ENCODE data around the gene AHNAK2. TPM values are rescaled to one million over a fixed set of nuclear protein-coding genes. Genes with fewer than 3 reads are reported as not detected.

AHNAK2 gene
- total and polyA plus RNA-seq, 9 of the 15 experiments (the other 6 are each of a cell fraction or from before 2014, with no cell fraction given) = 0.04 to 0.09 (median 0.04) TPM; not detected in 6

GRCh38 chr14:104971447-104972240, 6.5 kb downstream of the AHNAK2 start:
- Histone ChIP-seq H3K36me3 (ENCODE audit: control insufficient read depth, insufficient read depth, low read length) (no peaks in the 10 kb centered on the region), H3K27ac (ENCODE audit: extremely low read depth, low read depth, low read length) (no peak overlapping the region), H3K4me1 (replicated peaks in 1 of 2; ENCODE audit: control insufficient read depth in 2 of 2, insufficient read depth in 2 of 2, low read length in 2 of 2) (peaks cover 0 to 78% of the 10 kb centered on the region in 2 experiments; a peak in 3 of 5 replicates), H3K9ac (ENCODE audit: insufficient read depth in 1 of 2, low read depth in 2 of 2, low read length in 2 of 2) (no peak overlapping the region), H3K79me2 (ENCODE audit: control insufficient read depth, insufficient read depth, low read length) (no peaks in the 10 kb centered on the region), H3K27me3 (ENCODE audit: control insufficient read depth in 2 of 2, insufficient read depth in 2 of 2, low read length in 2 of 2) (peaks cover 0 to 17% of the 10 kb centered on the region in 2 experiments; a peak in 1 of 5 replicates), H3K9me3 (replicated peaks; ENCODE audit: control insufficient read depth, insufficient read depth, low read depth, low read length) (no peaks in the 10 kb centered on the region), H3K4me2 (ENCODE audit: insufficient read depth, low read length) (no peak overlapping the region), H4K20me1 (replicated peaks; ENCODE audit: control insufficient read depth, insufficient read depth, low read length) (peaks cover 15% of the 10 kb centered on the region; the same call in 1 of the 2 replicates), H3K9me1 (ENCODE audit: control insufficient read depth, insufficient read depth, low read length) (no peaks in the 10 kb centered on the region), H2AFZ (ENCODE audit: low read depth, low read length) (no peak overlapping the region), H3K4me3 (no peak overlapping the region)
- in situ Hi-C loops (cut with MboI) (loop anchor here (5.0 kb wide), 1 partner anchor 76 kb away; no protein-coding TSS in a partner anchor), intact Hi-C loops (cut with micrococcal nuclease) (no loop called here)
- no TSS peak for BruUV-seq (replicated peaks)
- no peak for FAIRE-seq
- ChIA-PET CTCF (ENCODE audit: low intra/inter-chr PET ratio) (no interaction called here), POLR2A (interaction anchor here (0.6 to 1.8 kb wide), 3 partner anchors 32 to 48 kb away, joined by 3 to 7 read pairs (median 3); no protein-coding TSS in a partner anchor)
- no peak for ATAC-seq
- 52% methylated on average over 8 of the region's 12 CpGs for WGBS (ENCODE audit: insufficient coverage, low coverage, missing lambda C conversion rate)
- DNase-seq (ENCODE audit: extremely low read depth in 1 of 4, low spot score in 3 of 4) = no peak
- TF ChIP-seq E2F3 (CRISPR knock-in tag; IDR thresholded peaks at IDR 0.05) (no peak), MIER1 (IDR thresholded peaks at IDR 0.05; ENCODE audit: low read depth) (no peak), U2AF2 (optimal IDR thresholded peaks at IDR 0.05; ENCODE audit: low read depth, low read length) (no peak), EP400 (IDR thresholded peaks at IDR 0.05) (no peak), ZBTB12 (CRISPR knock-in tag; IDR thresholded peaks at IDR 0.05) (no peak), ZNF785 (CRISPR knock-in tag; IDR thresholded peaks at IDR 0.05) (no peak), THAP12 (CRISPR knock-in tag; IDR thresholded peaks at IDR 0.05) (no peak), ZNF740 (CRISPR knock-in tag; IDR thresholded peaks at IDR 0.05) (no peak), ZNF740 (tag; IDR thresholded peaks at IDR 0.05) (no peak), ZNF717 (CRISPR knock-in tag; IDR thresholded peaks at IDR 0.05) (no peak), TCF7 (IDR thresholded peaks at IDR 0.05; ENCODE audit: borderline replicate concordance) (no peak), PCBP2 (IDR thresholded peaks at IDR 0.05; ENCODE audit: low read depth, low read length, poor library complexity, severe bottlenecking) (no peak), RFX5 (IDR thresholded peaks at IDR 0.05; ENCODE audit: low read depth, low read length) (no peak), BCL6 (CRISPR knock-in tag; IDR thresholded peaks at IDR 0.05) (no peak), ZNF445 (CRISPR knock-in tag; IDR thresholded peaks at IDR 0.05; ENCODE audit: low read depth) (no peak), NFIX (CRISPR knock-in tag; IDR thresholded peaks at IDR 0.05; ENCODE audit: low read depth) (no peak), HDAC8 (tag; IDR thresholded peaks at IDR 0.05) (no peak), ZNF197 (CRISPR knock-in tag; IDR thresholded peaks at IDR 0.05; ENCODE audit: low read depth) (no peak), SIN3A (IDR thresholded peaks at IDR 0.05; ENCODE audit: borderline replicate concordance in 2 of 2, control insufficient read depth in 1 of 2, low read depth in 2 of 2, low read length in 2 of 2) (no peak)

Data from K562 (cell line).